HEK293T (cell line): ENCODE results near the gene FRZB.
A peak's percentile ranks its signal among the peaks of the same experiment; 100 is the strongest.
"Not testable (repeated sequence)": the region's sequence is repeated elsewhere in the genome, so short reads cannot be mapped to it uniquely, and the experiment has no call there.

Source experiments
- CTCF ChIA-PET: fragments of 350-600 bp; formaldehyde crosslinking; extraction: SDS; loops from one replicate; lab custom pipeline; 2021; ENCODE audit warnings: antibody characterized with exemption, inconsistent platforms; lab: Yijun Ruan, JAX
- POLR2A ChIA-PET: fragments of 350-600 bp; formaldehyde crosslinking; extraction: SDS; loops from one replicate; lab custom pipeline; 2020; ENCODE audit warnings: antibody characterized with exemption, inconsistent platforms; lab: Yijun Ruan, JAX
- DNase-seq: peaks from one replicate; pipeline ENCODE4 v3.0.0; 2012; ENCODE audit warnings: mixed read lengths; ENCODE audit errors: extremely low spot score
- ARNT ChIP-seq: fragments of 450-650 bp; IDR thresholded peaks from 2 replicates; pipeline ENCODE4 v1.6.1; 2017; ENCODE audit warnings: mild to moderate bottlenecking
- BHLHE40 ChIP-seq: fragments of 450-650 bp; IDR thresholded peaks from 2 replicates; pipeline ENCODE4 v1.6.1; 2016; ENCODE audit warnings: mild to moderate bottlenecking, moderate library complexity, borderline replicate concordance
- CTBP1 ChIP-seq: fragments of 450-650 bp; IDR thresholded peaks from 2 replicates; pipeline ENCODE4 v1.6.1; 2016; ENCODE audit warnings: borderline replicate concordance
- ELF4 ChIP-seq: fragments of 450-650 bp; IDR thresholded peaks from 2 replicates; pipeline ENCODE4 v1.6.1; 2017; ENCODE audit warnings: antibody characterized with exemption
- FOXA1 ChIP-seq: fragments of 450-650 bp; IDR thresholded peaks from 2 replicates; pipeline ENCODE4 v1.6.1; 2016; ENCODE audit warnings: mild to moderate bottlenecking
- FOXK2 ChIP-seq: fragments of 450-650 bp; IDR thresholded peaks from 2 replicates; pipeline ENCODE4 v1.6.1; 2016; ENCODE audit warnings: mild to moderate bottlenecking
- FOXM1 ChIP-seq: fragments of 450-650 bp; IDR thresholded peaks from 2 replicates; pipeline ENCODE4 v1.6.1; 2017; ENCODE audit warnings: mild to moderate bottlenecking, borderline replicate concordance
- HDGF ChIP-seq: fragments of 450-650 bp; IDR thresholded peaks from 2 replicates; pipeline ENCODE4 v1.6.1; 2017; ENCODE audit warnings: antibody characterized with exemption, borderline replicate concordance
- L3MBTL2 ChIP-seq: fragments of 450-650 bp; conservative IDR thresholded peaks from 2 replicates; pipeline ENCODE4 v1.6.1; 2016; ENCODE audit warnings: mild to moderate bottlenecking
- LEF1 ChIP-seq: fragments of 450-650 bp; IDR thresholded peaks from 2 replicates; pipeline ENCODE4 v1.6.1; 2017; ENCODE audit warnings: mild to moderate bottlenecking, borderline replicate concordance
- NFRKB ChIP-seq: fragments of 450-650 bp; IDR thresholded peaks from 2 replicates; pipeline ENCODE4 v1.6.1; 2016; ENCODE audit warnings: mild to moderate bottlenecking, moderate library complexity
- SP1 ChIP-seq: fragments of 450-650 bp; IDR thresholded peaks from 2 replicates; pipeline ENCODE4 v1.6.1; 2017
- SUZ12 ChIP-seq: fragments of 450-650 bp; IDR thresholded peaks from 2 replicates; pipeline ENCODE4 v1.6.1; 2016; ENCODE audit warnings: mild to moderate bottlenecking
- TARDBP ChIP-seq: fragments of 450-650 bp; IDR thresholded peaks from 2 replicates; pipeline ENCODE4 v1.6.1; 2016
- ZNF384 ChIP-seq: fragments of 450-650 bp; IDR thresholded peaks from 2 replicates; pipeline ENCODE4 v1.6.1; 2016
- TF ChIP-seq, protein P1 (sequence below): fragments of 450-650 bp; IDR thresholded peaks from 2 replicates; pipeline ENCODE4 v1.6.1; 2016

FRZB gene

DNA sequence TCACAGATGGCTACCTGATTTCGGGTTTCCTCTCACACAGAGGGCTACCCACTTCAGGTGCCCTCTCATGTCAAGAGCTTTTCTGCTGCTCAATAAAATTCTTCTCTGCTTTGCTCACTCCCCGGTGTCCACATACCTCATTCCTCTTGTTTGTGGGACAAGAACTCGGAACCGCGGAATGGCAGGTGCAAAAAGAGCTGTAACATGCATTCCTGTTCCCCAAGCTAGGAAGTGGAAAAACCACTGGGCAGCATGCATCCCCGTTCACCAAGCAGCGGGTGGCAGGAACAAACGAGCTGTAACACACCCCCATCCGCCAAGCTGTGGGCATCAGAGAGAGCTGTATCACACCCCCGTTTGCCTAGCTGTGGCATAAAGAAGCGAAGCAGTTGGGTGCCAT, 27.2 kb upstream of the FRZB start:
- TF ChIP-seq ELF4 (no peak), SP1 (no peak), ARNT (no peak), FOXA1 (no peak), BHLHE40 (no peak), CTBP1 (no peak), SUZ12 (no peak), HDGF (no peak), ZNF384 (no peak)
- TF ChIP-seq, protein P1, sequence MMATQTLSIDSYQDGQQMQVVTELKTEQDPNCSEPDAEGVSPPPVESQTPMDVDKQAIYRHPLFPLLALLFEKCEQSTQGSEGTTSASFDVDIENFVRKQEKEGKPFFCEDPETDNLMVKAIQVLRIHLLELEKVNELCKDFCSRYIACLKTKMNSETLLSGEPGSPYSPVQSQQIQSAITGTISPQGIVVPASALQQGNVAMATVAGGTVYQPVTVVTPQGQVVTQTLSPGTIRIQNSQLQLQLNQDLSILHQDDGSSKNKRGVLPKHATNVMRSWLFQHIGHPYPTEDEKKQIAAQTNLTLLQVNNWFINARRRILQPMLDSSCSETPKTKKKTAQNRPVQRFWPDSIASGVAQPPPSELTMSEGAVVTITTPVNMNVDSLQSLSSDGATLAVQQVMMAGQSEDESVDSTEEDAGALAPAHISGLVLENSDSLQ = no peak
- DNase-seq = no peak
- ChIA-PET POLR2A (no interaction called here), CTCF (no interaction called here)

DNA sequence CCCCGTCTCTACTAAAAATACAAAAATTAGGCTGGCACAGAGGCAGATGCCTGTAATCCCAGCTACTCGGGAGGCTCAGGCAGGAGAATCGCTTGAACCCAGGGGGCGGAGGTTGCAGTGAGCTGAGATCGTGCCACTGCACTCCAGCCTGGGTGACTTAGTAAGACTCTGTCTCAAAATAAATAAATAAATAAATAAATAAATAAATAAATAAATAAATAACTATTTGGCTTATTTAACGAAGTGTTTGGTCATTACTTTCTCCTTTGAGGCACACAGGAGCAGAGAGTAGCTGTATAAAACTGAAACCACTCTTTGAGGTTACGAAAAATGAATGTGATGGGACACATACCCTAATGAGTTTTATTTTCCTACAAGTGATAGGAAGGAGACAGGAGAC, 26.6 kb upstream of the FRZB start:
- CTCF ChIA-PET, DNase-seq, POLR2A ChIA-PET: not testable (repeated sequence)

DNA sequence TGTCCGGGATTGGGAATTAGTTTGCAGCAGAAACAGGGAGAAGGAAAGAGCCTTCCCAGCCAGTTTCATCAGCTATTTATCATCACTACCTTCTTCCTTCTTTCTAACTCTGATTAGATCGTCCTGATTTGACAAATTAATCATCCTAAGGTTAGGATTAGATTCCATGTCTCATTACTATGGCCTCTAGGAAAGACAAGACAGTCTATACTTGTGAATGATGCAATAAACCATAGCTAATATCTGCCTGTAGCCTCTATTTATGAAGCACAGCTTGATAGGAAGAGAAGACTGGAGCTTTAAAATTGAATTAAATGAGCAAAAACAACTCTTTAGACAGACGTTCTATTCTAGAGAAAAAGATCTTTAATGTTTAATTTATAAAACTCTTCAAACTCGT, 25.2 kb upstream of the FRZB start:
- CTCF ChIA-PET = interaction anchor here (0.6 kb wide), 1 partner anchor 117 kb away, joined by 3 read pairs; no protein-coding TSS in a partner anchor
- DNase-seq = no peak
- POLR2A ChIA-PET = no interaction called here
- no peak for TF ChIP-seq ELF4
- TF ChIP-seq ARNT = no peak
- no peak for TF ChIP-seq CTBP1
- TF ChIP-seq HDGF = no peak

DNA sequence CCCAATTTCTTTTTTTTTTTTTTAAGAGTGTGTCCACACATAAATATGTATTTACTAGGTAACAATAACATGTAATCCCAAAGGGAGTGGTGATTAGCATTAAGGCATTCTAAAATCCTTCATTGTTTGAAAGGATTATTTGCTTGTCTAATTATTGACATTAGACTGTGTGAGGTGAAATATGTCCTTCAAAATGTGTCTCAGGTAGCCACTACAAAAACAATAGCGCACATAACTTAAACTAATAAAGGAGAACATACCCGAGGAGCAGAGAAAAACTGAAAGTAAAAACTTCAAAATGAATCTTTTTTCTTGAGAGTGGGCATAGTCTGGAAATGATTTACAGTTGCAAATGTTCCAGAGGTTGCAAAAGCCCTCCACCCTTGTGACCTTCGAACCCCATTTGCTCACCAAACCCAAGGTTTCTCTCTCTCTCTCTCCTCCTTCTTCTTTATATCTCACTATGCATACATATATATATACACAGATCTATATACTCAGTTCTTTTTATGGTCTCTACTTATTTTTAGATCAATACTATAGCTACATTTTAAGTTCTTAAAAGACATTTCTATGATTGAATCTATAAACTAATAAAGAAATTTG, 24.4 kb upstream of the FRZB start:
- ChIA-PET POLR2A (no interaction called here), CTCF (no interaction called here)
- DNase-seq = no peak
- TF ChIP-seq SP1 = no peak
- TF ChIP-seq LEF1 = no peak
- no peak for TF ChIP-seq L3MBTL2
- no peak for TF ChIP-seq HDGF
- TF ChIP-seq NFRKB = no peak
- TF ChIP-seq FOXA1 = no peak
- TF ChIP-seq, protein P1 = no peak
- no peak for TF ChIP-seq TARDBP
- TF ChIP-seq FOXM1 = no peak
- TF ChIP-seq SUZ12 = no peak
- no peak for TF ChIP-seq ARNT

DNA sequence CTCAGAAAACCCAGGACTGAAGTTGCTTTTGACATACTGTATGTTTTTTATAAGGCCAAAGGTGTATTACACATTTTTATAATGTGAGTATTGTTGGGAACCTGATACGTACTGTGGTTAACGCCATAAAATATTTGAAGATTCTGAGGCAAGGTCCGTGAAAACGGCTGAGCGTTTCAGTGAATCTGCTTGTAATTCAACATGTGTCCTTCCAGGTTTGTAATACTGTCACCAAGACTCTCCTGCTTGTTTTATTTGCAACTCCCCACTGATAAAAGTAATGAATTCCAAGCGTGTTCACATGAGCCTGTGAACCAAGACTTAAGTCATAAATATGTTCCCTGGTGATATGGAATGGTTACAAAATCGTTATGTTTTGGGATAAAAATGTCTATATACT, 23.9 kb upstream of the FRZB start:
- ChIA-PET CTCF (no interaction called here), POLR2A (no interaction called here)
- no peak for DNase-seq
- TF ChIP-seq CTBP1 (peak; percentile 67; the same call in 1 of the 2 replicates), ARNT (no peak), NFRKB (no peak), L3MBTL2 (no peak), ZNF384 (no peak), FOXK2 (no peak)
- TF ChIP-seq, protein P1 = peak; percentile 74

DNA sequence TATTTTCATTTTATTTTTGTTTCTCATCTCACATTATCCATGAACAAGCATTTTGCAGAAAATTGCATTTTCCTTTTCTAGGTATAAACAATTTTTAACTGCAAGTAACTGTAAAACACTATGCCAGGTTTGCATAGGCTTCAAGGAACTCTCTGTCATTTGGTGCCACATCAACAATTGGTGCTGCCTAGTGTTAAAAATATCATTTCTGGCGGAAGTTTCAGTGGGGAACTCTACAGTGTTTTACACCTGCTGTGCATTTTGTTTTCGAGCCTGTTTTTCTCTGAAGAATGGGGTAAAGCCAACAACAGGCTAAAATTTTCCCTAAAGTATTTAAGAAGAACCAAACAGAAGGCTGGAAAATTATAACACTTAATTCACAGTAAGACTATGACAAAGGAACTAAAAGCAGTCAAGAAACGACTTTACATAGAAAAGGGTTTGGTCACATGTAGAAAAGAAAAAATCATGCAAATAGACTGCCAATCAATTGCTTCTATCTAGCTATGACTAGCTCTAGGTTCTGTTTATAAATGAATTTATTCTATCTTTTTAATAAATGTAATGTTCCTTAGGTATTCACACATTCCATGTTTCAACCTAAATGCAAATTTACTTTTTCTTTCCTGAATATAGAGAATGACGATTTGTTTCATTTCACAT, 21.4 kb upstream of the FRZB start:
- ChIA-PET POLR2A (no interaction called here), CTCF (no interaction called here)
- DNase-seq = no peak
- TF ChIP-seq BHLHE40 = no peak
- TF ChIP-seq SP1 = no peak

DNA sequence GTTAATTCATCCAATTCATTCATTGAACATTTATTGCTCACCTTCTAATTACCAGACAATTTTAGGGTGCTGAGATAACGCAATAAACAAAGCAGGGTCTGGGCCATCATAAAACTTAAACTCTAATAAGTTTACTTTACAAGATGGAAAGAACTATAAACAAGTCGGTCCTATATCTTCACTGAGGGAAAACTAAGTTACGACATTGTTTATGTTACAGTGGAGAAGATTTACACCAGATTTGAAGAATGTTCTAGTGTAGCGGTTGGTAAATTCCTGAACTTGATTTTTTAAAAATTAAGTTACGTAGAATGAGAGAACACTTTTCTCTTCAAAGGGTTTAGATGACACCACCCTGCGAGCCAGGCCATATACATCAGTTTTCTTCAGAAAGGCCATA, 20.7 kb upstream of the FRZB start:
- DNase-seq = no peak
- TF ChIP-seq CTBP1 (peak; percentile 31; the same call in 1 of the 2 replicates), HDGF (no peak), BHLHE40 (no peak), FOXK2 (no peak)
- TF ChIP-seq, protein P1 = peak; percentile 77
- POLR2A ChIA-PET = no interaction called here
- CTCF ChIA-PET = no interaction called here
